Upper lobe of left lung (tissue), 6 donors: Measurements from ENCODE around the gene DCP2. TPM values are rescaled to one million over a fixed set of nuclear protein-coding genes. Genes with fewer than 3 reads are reported as not detected.

ENCODE experiments used
- ATAC-seq, 2 donors: fragments of 200-7000 bp; cut with Tn5 transposase; one replicate each; pipeline ENCODE4 v1.9.1; 2022; ENCODE audit warnings: mild to moderate bottlenecking in 2 of 2, moderate library complexity in 2 of 2; ENCODE audit not compliant: low FRiP score in 2 of 2
- DNase-seq, 2 donors: peaks; one replicate each; pipeline ENCODE4 v3.0.0-alpha.2; 2019 to 2020
- H3K27ac ChIP-seq, 4 donors: fragments of 200-600 bp; sonication (generic); one replicate each; pipeline ENCODE4 v1.5.1; 2016 to 2019
- H3K27me3 ChIP-seq, 4 donors: fragments of 200-600 bp; sonication (generic); one replicate each; pipeline ENCODE4 v1.5.1; 2017 to 2019
- H3K36me3 ChIP-seq, 4 donors: fragments of 200-600 bp; sonication (generic); one replicate each; pipeline ENCODE4 v1.5.1; 2016 to 2019
- H3K4me1 ChIP-seq, 4 donors: fragments of 200-600 bp; sonication (generic); one replicate each; pipeline ENCODE4 v1.5.1; 2018 to 2019
- H3K4me3 ChIP-seq, 4 donors: fragments of 200-600 bp; sonication (generic); one replicate each; pipeline ENCODE4 v1.5.1; 2017 to 2019; ENCODE audit warnings: mild to moderate bottlenecking in 2 of 4, moderate library complexity in 1 of 4
- H3K9me3 ChIP-seq, 4 donors: fragments of 200-600 bp; sonication (generic); one replicate each; pipeline ENCODE4 v1.5.1; 2018 to 2019
- EP300 ChIP-seq, 4 donors: sonication (generic); formaldehyde crosslinking; IDR thresholded peaks; one replicate each; pipeline ENCODE4 v1.5.1; 2017; ENCODE audit warnings: antibody characterized with exemption in 4 of 4, control low read depth in 2 of 4
- POLR2A ChIP-seq, 4 donors: fragments of 450-650 bp; IDR thresholded peaks; one replicate each; pipeline ENCODE4 v1.5.1; 2016 to 2017; ENCODE audit warnings: antibody characterized with exemption in 4 of 4, mild to moderate bottlenecking in 2 of 4
- POLR2AphosphoS5 ChIP-seq, 2 donors: sonication (generic); formaldehyde crosslinking; IDR thresholded peaks; one replicate each; pipeline ENCODE4 v1.5.1; 2017; ENCODE audit warnings: antibody characterized with exemption in 2 of 2
- WGBS, 2 donors: methylation state at CpG; one replicate each; pipeline ENCODE4 v1.1.5; 2017 to 2018; 5-methylcytosine and 5-hydroxymethylcytosine counted together
- total RNA-seq, 6 donors: library from RNA; depleted of rRNA in 4 of 6; stranded (reverse); fragments of >200 nt in 4 of 6; gene quantifications; one replicate each; pipeline versions ENCODE4 v1.1.0 to v1.2.1, GENCODE V29; 2016 to 2021
- TF ChIP-seq, protein P1 (sequence below), 6 experiments: fragments of 450-650 bp in 4 of 6; fragments of 200-600 bp in 2 of 6; sonication (generic) in 2 of 6; IDR thresholded peaks; one replicate each; pipeline ENCODE4 v1.5.1; 2016 to 2019; ENCODE audit warnings: antibody characterized with exemption in 6 of 6
- donor health status: DM: no; HTN: no; CAD: no; lungs with moderate emphysema.
- donor health status: DM: no; HTN: yes; CAD: no; lungs with severe emphysema.

The DCP2 gene
- total RNA-seq, 6 donors from 2014 or later = 17.8 to 111 (median 53.2) TPM

DNA sequence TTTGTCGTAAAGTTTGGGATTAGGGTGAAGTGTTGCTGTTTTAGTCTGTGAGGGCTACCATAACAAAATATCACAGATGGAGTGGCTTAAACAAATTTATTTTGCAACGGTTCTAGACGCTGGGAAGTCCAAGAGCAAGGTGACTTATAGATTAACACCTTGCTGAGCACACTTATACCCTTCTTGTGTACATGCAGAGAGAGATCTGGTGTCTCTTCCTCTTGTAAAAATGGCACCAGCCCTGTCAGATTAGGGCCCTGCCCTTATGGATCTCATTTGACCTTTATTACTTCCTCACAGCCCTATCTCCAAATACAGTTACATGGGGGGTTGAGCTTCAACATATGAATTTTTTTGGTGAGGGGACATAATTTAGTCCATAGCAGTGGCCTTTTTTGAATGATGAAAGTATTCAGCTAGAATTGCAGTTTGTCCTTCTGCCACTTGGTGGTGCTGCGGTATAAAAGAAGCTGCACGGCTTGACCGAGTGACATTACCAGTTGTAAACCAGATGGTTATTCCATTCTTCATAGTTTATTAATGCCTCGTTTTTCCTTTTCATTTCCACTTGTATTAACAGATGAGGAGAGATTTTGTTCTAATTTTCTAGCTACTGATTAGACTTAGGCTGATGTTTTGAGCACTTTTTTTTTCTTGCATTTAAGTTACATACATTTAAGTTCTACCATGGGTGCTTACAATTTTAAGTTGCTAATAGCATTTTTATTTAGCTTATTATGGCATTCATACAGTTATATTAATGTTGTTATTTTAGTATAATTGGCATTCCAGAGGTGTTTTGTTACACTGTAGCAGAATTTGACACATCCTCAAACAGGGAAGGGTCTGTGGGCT lies 19.4 kb downstream of the DCP2 start:
- Histone ChIP-seq H3K4me1 (no peaks in the 10 kb centered on the region), H3K9me3 (no peaks in the 10 kb centered on the region), H3K27me3 (no peaks in the 10 kb centered on the region), H3K27ac (no peak overlapping the region), H3K36me3 (peaks cover 3 to 17% (median 9%) of the 10 kb centered on the region in 4 donors), H3K4me3 (no peak overlapping the region)
- TF ChIP-seq, protein P1, sequence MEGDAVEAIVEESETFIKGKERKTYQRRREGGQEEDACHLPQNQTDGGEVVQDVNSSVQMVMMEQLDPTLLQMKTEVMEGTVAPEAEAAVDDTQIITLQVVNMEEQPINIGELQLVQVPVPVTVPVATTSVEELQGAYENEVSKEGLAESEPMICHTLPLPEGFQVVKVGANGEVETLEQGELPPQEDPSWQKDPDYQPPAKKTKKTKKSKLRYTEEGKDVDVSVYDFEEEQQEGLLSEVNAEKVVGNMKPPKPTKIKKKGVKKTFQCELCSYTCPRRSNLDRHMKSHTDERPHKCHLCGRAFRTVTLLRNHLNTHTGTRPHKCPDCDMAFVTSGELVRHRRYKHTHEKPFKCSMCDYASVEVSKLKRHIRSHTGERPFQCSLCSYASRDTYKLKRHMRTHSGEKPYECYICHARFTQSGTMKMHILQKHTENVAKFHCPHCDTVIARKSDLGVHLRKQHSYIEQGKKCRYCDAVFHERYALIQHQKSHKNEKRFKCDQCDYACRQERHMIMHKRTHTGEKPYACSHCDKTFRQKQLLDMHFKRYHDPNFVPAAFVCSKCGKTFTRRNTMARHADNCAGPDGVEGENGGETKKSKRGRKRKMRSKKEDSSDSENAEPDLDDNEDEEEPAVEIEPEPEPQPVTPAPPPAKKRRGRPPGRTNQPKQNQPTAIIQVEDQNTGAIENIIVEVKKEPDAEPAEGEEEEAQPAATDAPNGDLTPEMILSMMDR (IDR thresholded peaks at IDR 0.05) = peak; percentile 65 to 88 (median 82)
- no peak for TF ChIP-seq EP300 (IDR thresholded peaks at IDR 0.05)
- no peak for TF ChIP-seq POLR2A (IDR thresholded peaks at IDR 0.05)
- no peak for TF ChIP-seq POLR2AphosphoS5 (IDR thresholded peaks at IDR 0.05)
- 21 to 24% methylated on average over 7 of the region's 7 CpGs for WGBS, 2 donors
- ATAC-seq (peak; percentile 78 to 86), DNase-seq (peak in 1 of 2 donors; percentile 60)

DNA sequence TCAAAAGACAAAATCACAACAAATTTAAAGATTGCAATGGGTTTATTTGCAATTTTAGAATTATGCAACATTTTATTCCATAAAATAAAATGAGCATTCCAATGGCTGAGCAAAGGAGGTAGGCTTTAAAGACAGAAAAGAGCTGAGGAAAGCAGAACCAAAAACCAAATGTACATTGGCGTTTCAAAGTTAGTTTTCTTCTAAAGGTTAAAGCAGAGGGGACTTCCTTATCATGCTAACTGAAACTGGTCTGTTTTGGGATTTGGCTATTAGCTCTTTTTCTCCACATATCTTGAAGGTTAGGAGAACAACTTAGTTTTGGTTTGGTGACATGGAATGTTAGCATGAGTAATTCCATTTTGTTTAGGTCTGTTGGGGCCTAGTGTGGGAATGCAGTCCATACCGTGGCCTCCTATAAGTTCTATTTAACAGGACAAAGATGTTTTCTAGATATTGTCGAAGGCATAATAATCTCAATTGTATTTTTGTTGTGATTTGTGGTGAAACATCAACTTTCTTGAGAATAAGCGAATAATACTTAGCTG lies 20.3 kb downstream of the DCP2 start:
- TF ChIP-seq POLR2AphosphoS5 (IDR thresholded peaks at IDR 0.05) (no peak), POLR2A (IDR thresholded peaks at IDR 0.05) (no peak), EP300 (IDR thresholded peaks at IDR 0.05) (no peak)
- TF ChIP-seq, protein P1 (IDR thresholded peaks at IDR 0.05) = no peak
- no peak for DNase-seq
- Histone ChIP-seq H3K36me3 (peaks cover 6 to 26% (median 14%) of the 10 kb centered on the region in 4 donors), H3K4me3 (no peak overlapping the region), H3K4me1 (no peaks in the 10 kb centered on the region), H3K27me3 (no peaks in the 10 kb centered on the region), H3K27ac (no peak overlapping the region), H3K9me3 (no peaks in the 10 kb centered on the region)
- WGBS, 2 donors = 89 to 91% methylated on average over 4 of the region's 4 CpGs
- ATAC-seq = no peak

DNA sequence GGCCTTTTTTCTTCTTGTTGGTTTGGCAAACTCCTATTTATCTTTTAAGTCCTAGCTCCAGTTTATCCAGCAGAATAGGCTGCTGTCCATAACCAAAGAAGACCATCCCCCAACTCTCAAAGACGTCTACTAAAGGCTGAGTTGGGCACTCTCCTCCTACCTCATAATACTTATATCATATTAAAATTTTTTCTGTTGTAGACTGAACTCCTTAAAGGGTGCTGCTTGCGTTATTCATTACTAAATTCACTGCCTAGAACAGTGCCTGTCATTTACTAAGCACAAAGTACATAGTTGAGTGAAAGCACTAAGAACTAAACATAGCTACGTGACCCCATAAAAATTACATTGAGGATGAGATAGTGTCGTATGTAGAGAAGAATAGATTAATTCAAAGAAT lies 21.7 kb downstream of the DCP2 start:
- WGBS, 2 donors = 87 to 93% methylated on average over 4 of the region's 4 CpGs
- peaks cover 17 to 36% (median 28%) of the 10 kb centered on the region in 4 donors for H3K36me3 ChIP-seq
- ATAC-seq = no peak

DNA sequence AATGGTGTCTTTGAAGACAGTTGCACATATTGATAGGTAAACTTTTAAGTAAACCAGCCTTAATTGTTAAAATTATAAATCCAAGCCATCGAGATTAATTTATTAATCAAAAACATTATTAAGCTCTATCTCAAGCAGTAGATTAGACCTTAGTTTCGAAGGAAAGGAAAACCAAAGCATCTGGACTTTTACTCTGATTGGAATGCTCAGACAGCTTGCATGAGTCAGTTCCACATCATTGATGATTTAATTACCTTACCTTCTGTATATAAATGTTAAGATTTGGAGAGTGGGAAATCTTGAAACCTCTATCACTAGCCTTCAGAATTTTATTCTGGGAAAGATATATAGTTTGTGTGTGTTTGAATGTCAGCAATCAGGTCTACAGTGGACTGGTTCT lies 23.9 kb downstream of the DCP2 start:
- WGBS, 2 donors = 91 to 93% methylated on average over 2 of the region's 2 CpGs
- Histone ChIP-seq H3K36me3 (peaks cover 14 to 44% (median 32%) of the 10 kb centered on the region in 4 donors), H3K9me3 (no peaks in the 10 kb centered on the region), H3K27me3 (no peaks in the 10 kb centered on the region), H3K4me3 (no peak overlapping the region), H3K27ac (no peak overlapping the region), H3K4me1 (no peaks in the 10 kb centered on the region)
- TF ChIP-seq EP300 (IDR thresholded peaks at IDR 0.05) = no peak
- TF ChIP-seq, protein P1 (IDR thresholded peaks at IDR 0.05) = no peak
- TF ChIP-seq POLR2A (IDR thresholded peaks at IDR 0.05) = no peak
- no peak for TF ChIP-seq POLR2AphosphoS5 (IDR thresholded peaks at IDR 0.05)
- no peak for ATAC-seq
- no peak for DNase-seq

More for the DNA sequence above, 21.7 kb downstream of the DCP2 start:
- no peak for DNase-seq
- Histone ChIP-seq H3K27ac (no peak overlapping the region), H3K27me3 (no peaks in the 10 kb centered on the region), H3K9me3 (no peaks in the 10 kb centered on the region), H3K4me3 (no peak overlapping the region), H3K4me1 (no peaks in the 10 kb centered on the region)
- TF ChIP-seq, protein P1 (IDR thresholded peaks at IDR 0.05) = no peak
- no peak for TF ChIP-seq POLR2AphosphoS5 (IDR thresholded peaks at IDR 0.05)
- no peak for TF ChIP-seq POLR2A (IDR thresholded peaks at IDR 0.05)
- no peak for TF ChIP-seq EP300 (IDR thresholded peaks at IDR 0.05)
